Mucosa of rectum (tissue), 2 donors: ENCODE data around the gene PML.
A peak's percentile ranks its signal among the peaks of the same experiment; 100 is the strongest.

Experiments used
- H3K27ac ChIP-seq, 2 donors: one replicate each; pipeline ENCODE4 v1.7.0; 2013; ENCODE audit warnings: inconsistent platforms in 2 of 2, low read depth in 2 of 2, low read length in 2 of 2
- H3K27me3 ChIP-seq, 2 donors: one replicate each; pipeline ENCODE4 v1.7.0; 2013; ENCODE audit warnings: low read length in 2 of 2; ENCODE audit not compliant: control insufficient read depth in 2 of 2, insufficient read depth in 2 of 2
- H3K36me3 ChIP-seq, 2 donors: one replicate each; pipeline ENCODE4 v1.7.0; 2013; ENCODE audit warnings: low read length in 2 of 2; ENCODE audit not compliant: control insufficient read depth in 2 of 2, insufficient read depth in 2 of 2
- H3K4me1 ChIP-seq, 2 donors: one replicate each; pipeline ENCODE4 v1.7.0; 2013; ENCODE audit warnings: low read length in 2 of 2, mild to moderate bottlenecking in 1 of 2; ENCODE audit not compliant: control insufficient read depth in 2 of 2, insufficient read depth in 2 of 2
- H3K4me3 ChIP-seq, 2 donors: one replicate each; pipeline ENCODE4 v1.7.0; 2013; ENCODE audit warnings: low read length in 2 of 2
- H3K9ac ChIP-seq, 2 donors: one replicate each; pipeline ENCODE4 v1.7.0; 2013; ENCODE audit warnings: low read length in 2 of 2, low read depth in 1 of 2, mild to moderate bottlenecking in 1 of 2
- H3K9me3 ChIP-seq, 2 donors: one replicate each; pipeline ENCODE4 v1.7.0; 2013; ENCODE audit warnings: low read length in 2 of 2; ENCODE audit not compliant: control insufficient read depth in 2 of 2
- donor health status: healthy.
- donor health status: Normal muscosa, but diverticular disease.

Gene PML

GRCh38 chr15:73991726-73992593 is 2.6 kb upstream of the PML start, which contains the start of gene STOML1:
STOML1 (minus strand) TSS chr15:73992295; CDS start chr15:73992223, 72 bp downstream.
- H3K27ac ChIP-seq, result peak within 1 kb of the TSS; percentile 59 to 81
- H3K4me1 ChIP-seq, result peaks cover 16 to 26% of the 10 kb centered on the region in 2 donors
- no peaks in the 10 kb centered on the region for H3K9me3 ChIP-seq
- H3K27me3 ChIP-seq, result no peaks in the 10 kb centered on the region
- peak within 1 kb of the TSS; percentile 82 to 83 for H3K4me3 ChIP-seq
- H3K9ac ChIP-seq, result peak within 1 kb of the TSS; percentile 70
- H3K36me3 ChIP-seq, result peaks cover 0 to under 1% of the 10 kb centered on the region in 2 donors

GRCh38 chr15:73992594-73992898 is 2.0 kb upstream of the PML start:
- Histone ChIP-seq H3K9ac (peak overlapping the region in 1 of 2 donors; percentile 70), H3K36me3 (no peaks in the 10 kb centered on the region), H3K27ac (peak overlapping the region in 1 of 2 donors; percentile 81), H3K9me3 (no peaks in the 10 kb centered on the region), H3K27me3 (no peaks in the 10 kb centered on the region), H3K4me3 (peak overlapping the region; percentile 67 to 83), H3K4me1 (peaks cover 16 to 26% of the 10 kb centered on the region in 2 donors)

GRCh38 chr15:73993211-73993994 is 1.1 kb upstream of the PML start:
- Histone ChIP-seq H3K4me1 (peaks cover 16 to 26% of the 10 kb centered on the region in 2 donors), H3K36me3 (peaks cover 5 to 8% of the 10 kb centered on the region in 2 donors), H3K4me3 (peak overlapping the region in 1 of 2 donors; percentile 88), H3K27ac (peak overlapping the region in 1 of 2 donors; percentile 88), H3K27me3 (no peaks in the 10 kb centered on the region), H3K9ac (peak overlapping the region in 1 of 2 donors; percentile 73), H3K9me3 (no peaks in the 10 kb centered on the region)

- Histone ChIP-seq H3K27me3 (no peaks in the 10 kb centered on the region), H3K9me3 (no peaks in the 10 kb centered on the region), H3K4me3 (peak overlapping the region; percentile 69 to 88), H3K27ac (peak overlapping the region; percentile 88 to 91), H3K4me1 (peaks cover 16 to 26% of the 10 kb centered on the region in 2 donors), H3K36me3 (peaks cover 12 to 18% of the 10 kb centered on the region in 2 donors), H3K9ac (peak overlapping the region; percentile 64 to 79)
Measured at GRCh38 chr15:73994912-73995622, 551 bp downstream of the PML start.

GRCh38 chr15:73996267-73996666 is 1.8 kb downstream of the PML start:
- Histone ChIP-seq H3K9ac (no peak overlapping the region), H3K36me3 (peaks cover 12 to 21% of the 10 kb centered on the region in 2 donors), H3K9me3 (no peaks in the 10 kb centered on the region), H3K4me1 (peaks cover 16 to 24% of the 10 kb centered on the region in 2 donors), H3K27ac (peak overlapping the region; percentile 17 to 88), H3K27me3 (no peaks in the 10 kb centered on the region), H3K4me3 (peak overlapping the region; percentile 36 to 88)

- Histone ChIP-seq H3K9ac (peak overlapping the region in 1 of 2 donors; percentile 49), H3K9me3 (no peaks in the 10 kb centered on the region), H3K4me3 (peak overlapping the region; percentile 36 to 88), H3K27me3 (no peaks in the 10 kb centered on the region), H3K4me1 (peaks cover 11 to 21% of the 10 kb centered on the region in 2 donors), H3K36me3 (peaks cover 12 to 24% of the 10 kb centered on the region in 2 donors), H3K27ac (peak overlapping the region; percentile 5 to 43)
Measured at GRCh38 chr15:73996939-73997338, 2.4 kb downstream of the PML start.

GRCh38 chr15:73997986-73998385 is 3.5 kb downstream of the PML start:
- Histone ChIP-seq H3K36me3 (peaks cover 12 to 24% of the 10 kb centered on the region in 2 donors), H3K27me3 (no peaks in the 10 kb centered on the region), H3K27ac (peak overlapping the region in 1 of 2 donors; percentile 23), H3K4me1 (peaks cover 6 to 15% of the 10 kb centered on the region in 2 donors), H3K9me3 (no peaks in the 10 kb centered on the region), H3K4me3 (peak overlapping the region in 1 of 2 donors; percentile 88), H3K9ac (no peak overlapping the region)

GRCh38 chr15:74006774-74007639 is 12.5 kb downstream of the PML start:
- H3K27ac ChIP-seq, result peak overlapping the region; percentile 32 to 60
- H3K9me3 ChIP-seq, result no peaks in the 10 kb centered on the region
- no peaks in the 10 kb centered on the region for H3K27me3 ChIP-seq
- H3K9ac ChIP-seq, result no peak overlapping the region
- H3K4me1 ChIP-seq, result peaks cover 19 to 25% of the 10 kb centered on the region in 2 donors
- H3K4me3 ChIP-seq, result peak overlapping the region in 1 of 2 donors; percentile 10
- peaks cover 0 to 9% of the 10 kb centered on the region in 2 donors for H3K36me3 ChIP-seq

GRCh38 chr15:74007820-74008371 is 13.4 kb downstream of the PML start:
- H3K4me3 ChIP-seq, result peak overlapping the region in 1 of 2 donors; percentile 10
- H3K27ac ChIP-seq, result peak overlapping the region in 1 of 2 donors; percentile 60

More at GRCh38 chr15:74007820-74008371, 13.4 kb downstream of the PML start:
- Histone ChIP-seq H3K36me3 (peaks cover 0 to 9% of the 10 kb centered on the region in 2 donors), H3K4me1 (peaks cover 19 to 25% of the 10 kb centered on the region in 2 donors), H3K9me3 (no peaks in the 10 kb centered on the region), H3K9ac (no peak overlapping the region), H3K27me3 (no peaks in the 10 kb centered on the region)
